ENCODE results near the gene TRDN.

The TRDN gene

GRCh38 chr6:123223461-123223860 is 413.3 kb downstream of the TRDN start:
- Histone ChIP-seq H3K4me1 (ENCODE audit: control insufficient read depth, low read length) (no peaks in the 10 kb centered on the region), H3K27ac (ENCODE audit: low read depth, low read length) (no peak overlapping the region), H3K36me3 (ENCODE audit: control insufficient read depth, low read length) (no peaks in the 10 kb centered on the region), H3K4me2 (ENCODE audit: low read length) (no peak overlapping the region), H3K9me3 (ENCODE audit: control insufficient read depth, insufficient read depth, low read length) (no peaks in the 10 kb centered on the region), H3K4me3 (ENCODE audit: low read length) (no peak overlapping the region), H3K9me2 (replicated peaks; ENCODE audit: control insufficient read depth, low read length) (no peaks in the 10 kb centered on the region), H3F3A (ENCODE audit: control insufficient read depth, insufficient read depth) (no peaks in the 10 kb centered on the region), H3K27me3 (ENCODE audit: control insufficient read depth, low read length) (no peaks in the 10 kb centered on the region), H3K79me2 (ENCODE audit: control insufficient read depth, low read length) (no peaks in the 10 kb centered on the region), H4K20me1 (ENCODE audit: control insufficient read depth, insufficient read depth, low read depth, low read length) (no peaks in the 10 kb centered on the region)
- TF ChIP-seq, protein P1, sequence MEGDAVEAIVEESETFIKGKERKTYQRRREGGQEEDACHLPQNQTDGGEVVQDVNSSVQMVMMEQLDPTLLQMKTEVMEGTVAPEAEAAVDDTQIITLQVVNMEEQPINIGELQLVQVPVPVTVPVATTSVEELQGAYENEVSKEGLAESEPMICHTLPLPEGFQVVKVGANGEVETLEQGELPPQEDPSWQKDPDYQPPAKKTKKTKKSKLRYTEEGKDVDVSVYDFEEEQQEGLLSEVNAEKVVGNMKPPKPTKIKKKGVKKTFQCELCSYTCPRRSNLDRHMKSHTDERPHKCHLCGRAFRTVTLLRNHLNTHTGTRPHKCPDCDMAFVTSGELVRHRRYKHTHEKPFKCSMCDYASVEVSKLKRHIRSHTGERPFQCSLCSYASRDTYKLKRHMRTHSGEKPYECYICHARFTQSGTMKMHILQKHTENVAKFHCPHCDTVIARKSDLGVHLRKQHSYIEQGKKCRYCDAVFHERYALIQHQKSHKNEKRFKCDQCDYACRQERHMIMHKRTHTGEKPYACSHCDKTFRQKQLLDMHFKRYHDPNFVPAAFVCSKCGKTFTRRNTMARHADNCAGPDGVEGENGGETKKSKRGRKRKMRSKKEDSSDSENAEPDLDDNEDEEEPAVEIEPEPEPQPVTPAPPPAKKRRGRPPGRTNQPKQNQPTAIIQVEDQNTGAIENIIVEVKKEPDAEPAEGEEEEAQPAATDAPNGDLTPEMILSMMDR (IDR thresholded peaks at IDR 0.05; ENCODE audit: low read depth, low read length, poor library complexity, severe bottlenecking), result no peak
- TF ChIP-seq EZH2phosphoT487 (IDR thresholded peaks at IDR 0.05; ENCODE audit: borderline replicate concordance, low read length), result no peak

DNA sequence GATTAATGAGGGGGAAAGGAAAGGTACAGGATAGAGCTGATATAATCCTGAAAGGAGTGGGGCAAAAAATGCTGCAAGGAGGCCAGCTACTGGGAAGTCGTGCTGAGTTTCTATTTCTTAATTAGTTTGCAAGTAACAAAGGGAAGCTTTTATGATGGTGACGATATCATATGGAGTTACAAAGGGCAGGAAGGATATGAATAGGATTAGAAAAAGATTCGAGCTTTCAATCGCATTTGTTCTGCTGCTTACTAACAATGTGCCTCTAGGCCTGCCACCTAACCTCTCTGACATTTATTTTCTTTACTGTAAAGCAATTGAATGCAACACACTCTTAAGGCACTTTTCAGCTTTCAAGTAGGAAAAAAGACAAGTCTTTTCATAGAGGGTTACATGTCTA is 421.5 kb downstream of the TRDN start:
- TF ChIP-seq EZH2phosphoT487 (IDR thresholded peaks at IDR 0.05; ENCODE audit: borderline replicate concordance, low read length), result no peak
- TF ChIP-seq, protein P1 (IDR thresholded peaks at IDR 0.05; ENCODE audit: low read depth, low read length, poor library complexity, severe bottlenecking), result no peak
- H3K9me2 ChIP-seq (replicated peaks; ENCODE audit: control insufficient read depth, low read length), result no peaks in the 10 kb centered on the region
- H3K9me3 ChIP-seq (ENCODE audit: control insufficient read depth, insufficient read depth, low read length), result no peaks in the 10 kb centered on the region
- no peak overlapping the region for H3K4me3 ChIP-seq (ENCODE audit: low read length)
- no peaks in the 10 kb centered on the region for H4K20me1 ChIP-seq (ENCODE audit: control insufficient read depth, insufficient read depth, low read depth, low read length)
- H3K36me3 ChIP-seq (ENCODE audit: control insufficient read depth, low read length), result no peaks in the 10 kb centered on the region
- H3K27ac ChIP-seq (ENCODE audit: low read depth, low read length), result no peak overlapping the region
- no peaks in the 10 kb centered on the region for H3K4me1 ChIP-seq (ENCODE audit: control insufficient read depth, low read length)
- H3K27me3 ChIP-seq (ENCODE audit: control insufficient read depth, low read length), result no peaks in the 10 kb centered on the region
- no peaks in the 10 kb centered on the region for H3K79me2 ChIP-seq (ENCODE audit: control insufficient read depth, low read length)
- H3K4me2 ChIP-seq (ENCODE audit: low read length), result no peak overlapping the region
- no peaks in the 10 kb centered on the region for H3F3A ChIP-seq (ENCODE audit: control insufficient read depth, insufficient read depth)

DNA sequence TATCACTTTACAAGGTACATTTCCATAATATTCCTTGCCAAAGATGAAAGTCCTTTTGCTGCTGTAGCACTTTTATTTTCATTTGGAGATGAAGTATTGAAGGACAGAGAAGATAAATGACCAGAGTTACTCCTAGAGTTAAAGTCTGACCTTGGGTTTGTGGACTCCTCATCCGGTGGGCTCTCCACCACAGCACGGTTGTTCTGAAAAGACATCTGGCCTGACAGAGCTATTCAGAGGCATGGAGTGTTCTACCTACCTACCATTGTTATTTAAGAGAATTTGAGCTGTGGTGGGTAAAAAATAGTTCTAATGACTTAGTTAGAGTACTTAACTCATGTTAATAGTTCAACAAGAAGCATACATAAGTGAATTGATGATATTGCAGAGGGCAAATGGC is 422.3 kb downstream of the TRDN start:
- Histone ChIP-seq H4K20me1 (ENCODE audit: control insufficient read depth, insufficient read depth, low read depth, low read length) (no peaks in the 10 kb centered on the region), H3K4me3 (ENCODE audit: low read length) (no peak overlapping the region), H3K4me1 (ENCODE audit: control insufficient read depth, low read length) (no peaks in the 10 kb centered on the region), H3K9me2 (replicated peaks; ENCODE audit: control insufficient read depth, low read length) (no peaks in the 10 kb centered on the region), H3K36me3 (ENCODE audit: control insufficient read depth, low read length) (no peaks in the 10 kb centered on the region), H3K9me3 (ENCODE audit: control insufficient read depth, insufficient read depth, low read length) (no peaks in the 10 kb centered on the region), H3F3A (ENCODE audit: control insufficient read depth, insufficient read depth) (no peaks in the 10 kb centered on the region), H3K4me2 (ENCODE audit: low read length) (no peak overlapping the region), H3K79me2 (ENCODE audit: control insufficient read depth, low read length) (no peaks in the 10 kb centered on the region), H3K27me3 (ENCODE audit: control insufficient read depth, low read length) (no peaks in the 10 kb centered on the region), H3K27ac (ENCODE audit: low read depth, low read length) (no peak overlapping the region)
- TF ChIP-seq EZH2phosphoT487 (IDR thresholded peaks at IDR 0.05; ENCODE audit: borderline replicate concordance, low read length), result no peak
- TF ChIP-seq, protein P1 (IDR thresholded peaks at IDR 0.05; ENCODE audit: low read depth, low read length, poor library complexity, severe bottlenecking), result no peak

DNA sequence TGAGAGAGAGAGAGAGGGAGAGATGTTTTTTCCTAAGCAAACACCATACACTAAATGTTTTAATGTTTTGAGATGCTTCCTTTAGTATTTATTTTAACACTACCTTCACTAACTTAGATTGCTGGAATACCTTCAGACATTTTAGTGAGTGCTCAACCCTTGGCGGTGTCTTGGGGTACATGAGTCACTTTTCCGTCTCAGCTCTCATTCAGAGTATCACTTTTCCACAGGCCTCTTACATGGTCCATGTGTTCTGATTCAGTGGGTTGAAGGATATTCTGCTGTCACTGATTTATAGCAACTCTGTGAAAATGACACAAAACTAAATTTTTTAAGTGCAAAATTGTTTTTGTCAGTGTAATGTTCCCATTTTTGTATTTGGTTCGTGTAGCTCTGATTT is 422.8 kb downstream of the TRDN start:
- Histone ChIP-seq H3K36me3 (ENCODE audit: control insufficient read depth, low read length) (no peaks in the 10 kb centered on the region), H3K4me3 (ENCODE audit: low read length) (no peak overlapping the region), H3K4me1 (ENCODE audit: control insufficient read depth, low read length) (no peaks in the 10 kb centered on the region), H4K20me1 (ENCODE audit: control insufficient read depth, insufficient read depth, low read depth, low read length) (no peaks in the 10 kb centered on the region), H3K79me2 (ENCODE audit: control insufficient read depth, low read length) (no peaks in the 10 kb centered on the region), H3K27ac (ENCODE audit: low read depth, low read length) (no peak overlapping the region), H3K4me2 (ENCODE audit: low read length) (no peak overlapping the region), H3K9me2 (replicated peaks; ENCODE audit: control insufficient read depth, low read length) (no peaks in the 10 kb centered on the region), H3F3A (ENCODE audit: control insufficient read depth, insufficient read depth) (no peaks in the 10 kb centered on the region), H3K27me3 (ENCODE audit: control insufficient read depth, low read length) (no peaks in the 10 kb centered on the region), H3K9me3 (ENCODE audit: control insufficient read depth, insufficient read depth, low read length) (no peaks in the 10 kb centered on the region)
- TF ChIP-seq, protein P1 (IDR thresholded peaks at IDR 0.05; ENCODE audit: low read depth, low read length, poor library complexity, severe bottlenecking), result no peak

Data from DOHH2 (cell line).